ENCODE measurements around the gene SLC25A25.

GRCh38 chr9:128155736-128156500 lies 87.9 kb downstream of the SLC25A25 start:
- TF ChIP-seq POLR2AphosphoS5 (IDR thresholded peaks at IDR 0.05; ENCODE audit: low read depth, low read length) = no peak
- no peak for TF ChIP-seq GABPA (IDR thresholded peaks at IDR 0.05; ENCODE audit: borderline replicate concordance, insufficient read depth, low read length)
- TF ChIP-seq, protein P1, sequence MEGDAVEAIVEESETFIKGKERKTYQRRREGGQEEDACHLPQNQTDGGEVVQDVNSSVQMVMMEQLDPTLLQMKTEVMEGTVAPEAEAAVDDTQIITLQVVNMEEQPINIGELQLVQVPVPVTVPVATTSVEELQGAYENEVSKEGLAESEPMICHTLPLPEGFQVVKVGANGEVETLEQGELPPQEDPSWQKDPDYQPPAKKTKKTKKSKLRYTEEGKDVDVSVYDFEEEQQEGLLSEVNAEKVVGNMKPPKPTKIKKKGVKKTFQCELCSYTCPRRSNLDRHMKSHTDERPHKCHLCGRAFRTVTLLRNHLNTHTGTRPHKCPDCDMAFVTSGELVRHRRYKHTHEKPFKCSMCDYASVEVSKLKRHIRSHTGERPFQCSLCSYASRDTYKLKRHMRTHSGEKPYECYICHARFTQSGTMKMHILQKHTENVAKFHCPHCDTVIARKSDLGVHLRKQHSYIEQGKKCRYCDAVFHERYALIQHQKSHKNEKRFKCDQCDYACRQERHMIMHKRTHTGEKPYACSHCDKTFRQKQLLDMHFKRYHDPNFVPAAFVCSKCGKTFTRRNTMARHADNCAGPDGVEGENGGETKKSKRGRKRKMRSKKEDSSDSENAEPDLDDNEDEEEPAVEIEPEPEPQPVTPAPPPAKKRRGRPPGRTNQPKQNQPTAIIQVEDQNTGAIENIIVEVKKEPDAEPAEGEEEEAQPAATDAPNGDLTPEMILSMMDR (IDR thresholded peaks at IDR 0.05; ENCODE audit: control extremely low read depth in 1 of 3, insufficient read depth in 1 of 3, low read depth in 1 of 3, low read length in 3 of 3) = no peak
- no peak for TF ChIP-seq TBP (IDR thresholded peaks at IDR 0.05; ENCODE audit: low read depth, low read length)
- no peak for TF ChIP-seq SP1 (IDR thresholded peaks at IDR 0.05; ENCODE audit: low read depth, low read length)
